Calu3 (cell line): Measurements from ENCODE around the gene SH2B3. TPM values are rescaled to one million over a fixed set of nuclear protein-coding genes. Genes with fewer than 3 reads are reported as not detected.

Experiments used
- BruUV-seq: library from RNA; stranded (reverse); fragments of 400-500 nt; replicated peaks from 2 replicates; lab custom pipeline; 2021; lab: Mats Ljungman, UMichigan
- CTCF ChIA-PET: fragments of 300-600 bp; sonication (Branson Sonifier 250); formaldehyde crosslinking; loops from one replicate; lab custom pipeline; 2022; ENCODE audit warnings: antibody characterized with exemption; lab: Charles Lee
- DNase-seq: peaks from one replicate; pipeline ENCODE4 v3.0.0; 2022
- H3K27ac Mint-ChIP-seq: one replicate; pipeline ENCODE4 v1.8.0; 2022; ENCODE audit warnings: mixed read lengths; ENCODE audit not compliant: unreplicated experiment
- H3K27me3 Mint-ChIP-seq: one replicate; pipeline ENCODE4 v1.8.0; 2022; ENCODE audit warnings: mixed read lengths; ENCODE audit not compliant: unreplicated experiment
- H3K36me3 Mint-ChIP-seq: one replicate; pipeline ENCODE4 v1.8.0; 2022; ENCODE audit warnings: mild to moderate bottlenecking, moderate library complexity, mixed read lengths; ENCODE audit not compliant: insufficient read depth, unreplicated experiment
- H3K4me1 Mint-ChIP-seq: one replicate; pipeline ENCODE4 v1.8.0; 2022; ENCODE audit warnings: mild to moderate bottlenecking, low read depth, mixed read lengths; ENCODE audit not compliant: unreplicated experiment
- H3K4me3 Mint-ChIP-seq: one replicate; pipeline ENCODE4 v1.8.0; 2022; ENCODE audit warnings: mild to moderate bottlenecking, low read depth, moderate library complexity, mixed read lengths; ENCODE audit not compliant: unreplicated experiment
- H3K9me3 Mint-ChIP-seq: one replicate; pipeline ENCODE4 v1.8.0; 2022; ENCODE audit warnings: low read depth, mixed read lengths; ENCODE audit not compliant: unreplicated experiment
- CTCF ChIP-seq: fragments of 200-600 bp; IDR thresholded peaks from one replicate; pipeline ENCODE4 v1.8.0; 2022; ENCODE audit warnings: antibody characterized with exemption; ENCODE audit not compliant: unreplicated experiment
- intact Hi-C: fragments of 100-400 bp; cut with micrococcal nuclease; formaldehyde crosslinking; loops from one replicate; pipeline ENCODE4 v1.10.0; 2022; ENCODE audit not compliant: unreplicated experiment
- total RNA-seq: library from RNA; stranded (reverse); gene quantifications from 2 replicates; pipeline ENCODE4 v1.2.3, GENCODE V29; 2022

Gene SH2B3
- total RNA-seq, 1 experiment from 2014 or later = 14.3 TPM

DNA sequence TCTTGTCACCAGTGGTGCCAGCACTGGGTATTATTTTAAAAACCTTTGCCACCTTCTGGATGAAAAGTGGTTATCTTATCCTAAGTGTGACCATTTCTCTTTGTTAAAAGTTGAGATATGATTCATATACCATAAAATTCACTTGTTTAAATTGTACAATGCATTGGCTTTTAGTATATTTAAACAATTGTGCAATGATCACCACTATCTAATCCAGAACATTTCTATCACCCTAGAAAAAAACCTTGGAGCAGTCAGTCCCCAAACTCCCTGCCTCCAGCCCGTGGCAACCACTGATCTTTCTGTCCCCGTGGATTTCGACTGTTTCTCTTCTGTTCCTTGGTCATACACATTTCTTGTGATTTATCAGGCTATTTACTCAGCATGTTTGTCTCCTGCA lies 28.3 kb downstream of the SH2B3 start:
- no peaks in the 10 kb centered on the region for H3K27me3 Mint-ChIP-seq
- H3K27ac Mint-ChIP-seq = no peak overlapping the region
- peaks cover 50% of the 10 kb centered on the region for H3K4me1 Mint-ChIP-seq
- DNase-seq = no peak
- no peak for TF ChIP-seq CTCF
- intact Hi-C loops = no loop called here
- BruUV-seq = no TSS peak
- H3K4me3 Mint-ChIP-seq = no peak overlapping the region
- no peaks in the 10 kb centered on the region for H3K9me3 Mint-ChIP-seq
- CTCF ChIA-PET = no interaction called here
- H3K36me3 Mint-ChIP-seq = peaks cover 52% of the 10 kb centered on the region

- Mint-ChIP-seq H3K4me3 (no peak overlapping the region), H3K9me3 (no peaks in the 10 kb centered on the region), H3K36me3 (peaks cover 57% of the 10 kb centered on the region), H3K27ac (no peak overlapping the region), H3K4me1 (peaks cover 50% of the 10 kb centered on the region), H3K27me3 (no peaks in the 10 kb centered on the region)
- no peak for DNase-seq
- BruUV-seq = no TSS peak
- intact Hi-C loops = no loop called here
- TF ChIP-seq CTCF = no peak
- CTCF ChIA-PET = no interaction called here
Observed at GRCh38 chr12:111434680-111435338, 29.1 kb downstream of the SH2B3 start.

GRCh38 chr12:111435661-111436201 lies 30.0 kb downstream of the SH2B3 start:
- Mint-ChIP-seq H3K27me3 (no peaks in the 10 kb centered on the region), H3K27ac (peak overlapping the region; percentile 69), H3K9me3 (no peaks in the 10 kb centered on the region), H3K4me3 (no peak overlapping the region), H3K4me1 (peaks cover 50% of the 10 kb centered on the region), H3K36me3 (peaks cover 64% of the 10 kb centered on the region)
- no TSS peak for BruUV-seq
- no peak for DNase-seq
- CTCF ChIA-PET = no interaction called here
- intact Hi-C loops = no loop called here
- TF ChIP-seq CTCF = no peak

DNA sequence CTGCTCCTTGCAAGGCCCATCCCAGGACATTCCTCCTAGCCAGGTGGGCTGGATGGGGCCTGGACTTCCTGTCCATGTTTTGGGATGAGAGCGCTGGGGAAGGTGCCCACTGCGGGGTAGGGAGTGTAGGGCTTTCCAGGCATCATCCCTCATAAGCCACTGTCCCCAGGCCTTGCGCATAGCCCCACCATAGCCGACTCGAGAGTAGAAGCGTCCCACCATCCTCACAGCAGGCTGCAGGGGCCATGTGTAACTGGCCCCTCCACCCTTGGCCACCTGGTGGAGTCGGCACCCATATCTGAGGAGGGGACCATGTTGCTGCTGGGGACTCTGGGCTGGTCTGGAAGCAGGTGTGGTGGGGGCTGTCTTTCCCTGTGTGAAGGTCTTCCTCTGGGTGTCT lies 30.5 kb downstream of the SH2B3 start:
- H3K36me3 Mint-ChIP-seq = peaks cover 68% of the 10 kb centered on the region
- intact Hi-C loops = no loop called here
- no peaks in the 10 kb centered on the region for H3K9me3 Mint-ChIP-seq
- H3K27ac Mint-ChIP-seq = peak overlapping the region; percentile 69
- no peak overlapping the region for H3K4me3 Mint-ChIP-seq
- BruUV-seq = no TSS peak
- H3K27me3 Mint-ChIP-seq = no peaks in the 10 kb centered on the region
- no peak for TF ChIP-seq CTCF
- CTCF ChIA-PET = no interaction called here
- DNase-seq = no peak
- H3K4me1 Mint-ChIP-seq = peaks cover 47% of the 10 kb centered on the region
